NCI-H128 (cell line): ENCODE data around the gene RTEL1.
"Not testable (repeated sequence)": the region's sequence is repeated elsewhere in the genome, so short reads cannot be mapped to it uniquely, and the experiment has no call there.

Experiments used
- DNase-seq: peaks from one replicate; lab custom pipeline; 2025; ENCODE audit not compliant: unreplicated experiment; lab: John Stamatoyannopoulos, UW

RTEL1 gene

DNA sequence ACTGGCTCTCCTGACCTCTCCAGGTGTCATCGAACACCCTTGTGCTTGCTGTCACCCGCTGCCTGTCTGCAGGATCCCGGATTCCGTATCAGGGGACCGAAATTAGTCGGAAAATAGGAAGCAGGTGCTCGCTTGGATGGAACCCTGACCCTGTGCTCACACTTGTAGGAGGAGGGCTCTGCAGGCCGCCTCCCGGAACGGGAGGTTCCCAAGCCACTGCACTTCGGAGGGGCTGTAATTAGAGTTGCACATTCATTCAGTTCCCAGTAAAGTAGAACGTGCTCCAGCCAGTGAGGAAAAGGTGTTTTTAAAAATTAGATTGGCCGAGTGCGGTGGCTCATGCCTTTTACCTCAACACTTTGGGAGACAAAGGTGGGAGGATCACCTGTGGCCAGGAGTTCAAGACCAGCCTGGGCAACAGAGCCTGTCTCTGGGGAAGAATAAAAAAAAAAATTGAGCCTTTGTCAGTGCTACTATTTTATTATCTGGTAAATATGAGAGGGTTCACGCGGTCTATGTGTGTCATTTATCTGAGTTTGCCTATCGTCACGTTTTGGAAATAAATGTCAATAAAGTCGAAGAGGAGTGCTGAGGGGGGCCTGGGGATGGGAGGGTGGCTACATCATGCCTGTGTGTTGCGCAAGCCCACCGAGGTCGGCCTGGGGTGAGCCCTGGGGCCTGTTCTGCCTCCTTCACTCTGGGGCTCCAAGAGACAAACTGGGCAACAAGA lies 29.7 kb upstream of the RTEL1 start:
- DNase-seq: peak; percentile 60

DNA sequence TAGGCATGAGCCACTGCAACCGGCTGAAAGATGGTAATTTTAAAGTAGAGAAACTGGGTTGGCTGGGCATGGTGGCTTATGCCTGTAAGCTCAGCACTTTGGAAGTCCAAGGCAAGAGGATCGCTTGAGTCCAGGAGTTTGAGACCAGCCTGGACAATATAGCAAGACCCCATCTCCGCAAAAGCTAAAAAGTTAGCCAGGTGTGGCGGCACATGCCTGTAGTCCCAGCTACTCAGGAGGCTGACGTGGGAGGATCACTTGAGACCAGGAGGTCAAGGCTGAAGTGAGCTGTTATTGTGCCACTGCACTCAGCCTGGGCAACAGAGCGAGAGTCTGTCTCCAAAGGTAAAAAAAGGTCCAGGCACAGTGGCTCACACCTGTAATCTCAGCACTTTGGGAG lies 27.2 kb upstream of the RTEL1 start:
- DNase-seq: not testable (repeated sequence)

DNA sequence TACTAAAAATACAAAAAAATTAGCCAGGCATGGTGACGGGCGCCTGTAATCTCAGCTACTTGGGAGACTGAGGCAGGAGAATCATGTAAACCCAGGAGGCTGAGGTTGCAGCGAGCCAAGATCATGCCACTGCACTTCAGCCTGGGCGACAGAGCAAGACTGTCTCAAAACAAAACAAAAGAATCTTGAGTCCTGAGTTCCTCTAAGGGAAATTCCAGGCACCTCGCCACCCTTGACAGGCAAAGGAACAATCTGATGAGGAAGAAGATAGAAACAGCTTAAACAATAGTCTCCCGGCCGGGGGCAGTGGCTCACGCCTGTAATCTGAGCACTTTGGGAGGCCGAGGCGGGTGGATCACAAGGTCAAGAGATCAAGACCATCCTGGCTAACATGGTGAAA lies 26.7 kb upstream of the RTEL1 start:
- DNase-seq: not testable (repeated sequence)

DNA sequence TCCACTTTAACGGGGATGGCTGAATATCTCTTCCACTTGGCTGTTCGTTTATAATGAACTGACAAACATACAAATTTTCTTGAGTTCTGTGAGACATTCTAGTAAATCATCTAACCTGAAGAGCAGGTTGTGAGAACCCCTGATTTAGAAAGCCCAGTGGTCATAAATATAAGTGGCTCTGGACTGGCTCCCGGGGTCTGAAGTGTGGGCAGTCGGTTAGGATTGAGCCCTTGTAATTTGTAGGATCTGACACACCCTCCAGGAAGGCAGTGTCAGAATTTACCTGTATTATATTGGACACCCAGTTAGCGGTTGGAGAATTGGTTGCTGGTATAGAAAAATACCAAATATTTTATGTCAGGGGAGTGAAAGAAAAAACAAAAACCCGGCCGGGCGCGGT lies 24.4 kb upstream of the RTEL1 start:
- no peak for DNase-seq

DNA sequence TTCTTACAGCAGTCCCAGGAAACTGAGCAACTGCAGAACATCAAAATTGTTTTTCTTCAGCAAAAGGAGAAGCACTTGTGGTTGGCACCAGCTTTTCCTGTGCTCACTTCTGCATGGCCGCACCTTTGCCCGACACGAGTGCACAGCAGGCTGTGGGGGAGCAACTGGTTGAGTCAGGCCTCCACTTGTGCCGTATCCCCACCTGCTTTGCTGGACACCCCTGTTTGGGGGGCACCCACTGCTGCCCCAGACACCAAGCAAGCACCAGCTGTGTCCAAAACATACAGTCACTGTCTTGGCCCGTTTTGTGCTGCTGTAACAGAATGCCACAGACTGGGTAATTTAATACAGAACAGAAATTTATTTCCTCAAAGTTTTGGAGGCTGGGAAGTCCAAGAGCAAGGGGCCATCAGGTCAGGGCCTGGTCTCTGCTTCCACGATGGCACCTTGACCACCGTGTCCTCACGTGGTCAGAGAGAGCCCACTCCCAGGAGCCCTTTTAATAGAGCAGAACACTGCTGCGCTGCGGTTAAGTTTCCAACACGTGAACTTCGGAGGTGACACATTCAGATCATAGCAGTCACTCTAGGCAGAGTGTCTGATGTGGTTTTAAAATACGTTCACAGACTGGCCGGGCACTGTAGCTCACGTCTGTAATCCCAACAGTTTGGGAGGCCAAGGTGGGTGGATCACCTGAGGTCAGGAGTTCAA lies 22.5 kb upstream of the RTEL1 start:
- DNase-seq: no peak

DNA sequence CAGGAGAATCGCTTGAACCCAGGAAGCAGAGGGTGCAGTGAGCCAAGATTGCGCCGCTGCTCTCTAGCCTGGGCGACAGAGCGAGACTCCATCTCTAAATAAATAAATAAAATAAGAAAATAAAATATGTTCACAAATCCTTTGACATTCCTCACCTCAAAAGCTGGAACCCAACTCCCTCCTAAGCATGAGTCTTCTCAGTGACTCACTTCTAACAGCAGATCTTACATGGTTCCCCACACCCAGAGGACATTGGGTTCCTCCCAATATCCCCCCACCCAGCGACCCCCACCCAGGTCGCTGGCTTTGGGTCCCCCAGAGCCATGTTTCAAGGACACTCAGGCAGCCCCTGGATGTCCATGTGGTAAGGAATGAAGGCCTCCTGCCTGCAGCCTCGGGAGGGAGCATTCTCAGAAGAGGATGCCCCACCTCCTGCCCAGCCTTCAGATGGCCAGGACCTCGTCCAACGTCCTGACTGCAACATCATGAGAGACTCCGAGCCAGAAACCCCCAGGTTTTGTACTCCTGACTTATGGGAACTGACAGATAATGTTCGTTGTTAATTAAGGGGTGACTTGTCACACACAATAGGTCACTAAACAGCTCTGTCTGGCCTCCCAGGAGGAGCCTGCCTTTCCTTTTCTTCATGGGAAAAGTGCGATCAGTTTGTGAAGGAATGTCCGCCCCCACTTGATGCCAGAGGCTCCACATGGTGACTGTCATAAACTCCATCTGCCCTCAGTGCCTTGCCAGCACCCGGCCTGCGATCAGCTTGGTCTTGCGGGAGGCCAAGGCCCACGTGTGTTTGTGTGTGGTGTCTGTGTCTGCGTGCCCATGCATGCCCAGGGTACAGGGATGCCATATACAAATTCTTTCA lies 21.1 kb upstream of the RTEL1 start:
- no peak for DNase-seq

DNA sequence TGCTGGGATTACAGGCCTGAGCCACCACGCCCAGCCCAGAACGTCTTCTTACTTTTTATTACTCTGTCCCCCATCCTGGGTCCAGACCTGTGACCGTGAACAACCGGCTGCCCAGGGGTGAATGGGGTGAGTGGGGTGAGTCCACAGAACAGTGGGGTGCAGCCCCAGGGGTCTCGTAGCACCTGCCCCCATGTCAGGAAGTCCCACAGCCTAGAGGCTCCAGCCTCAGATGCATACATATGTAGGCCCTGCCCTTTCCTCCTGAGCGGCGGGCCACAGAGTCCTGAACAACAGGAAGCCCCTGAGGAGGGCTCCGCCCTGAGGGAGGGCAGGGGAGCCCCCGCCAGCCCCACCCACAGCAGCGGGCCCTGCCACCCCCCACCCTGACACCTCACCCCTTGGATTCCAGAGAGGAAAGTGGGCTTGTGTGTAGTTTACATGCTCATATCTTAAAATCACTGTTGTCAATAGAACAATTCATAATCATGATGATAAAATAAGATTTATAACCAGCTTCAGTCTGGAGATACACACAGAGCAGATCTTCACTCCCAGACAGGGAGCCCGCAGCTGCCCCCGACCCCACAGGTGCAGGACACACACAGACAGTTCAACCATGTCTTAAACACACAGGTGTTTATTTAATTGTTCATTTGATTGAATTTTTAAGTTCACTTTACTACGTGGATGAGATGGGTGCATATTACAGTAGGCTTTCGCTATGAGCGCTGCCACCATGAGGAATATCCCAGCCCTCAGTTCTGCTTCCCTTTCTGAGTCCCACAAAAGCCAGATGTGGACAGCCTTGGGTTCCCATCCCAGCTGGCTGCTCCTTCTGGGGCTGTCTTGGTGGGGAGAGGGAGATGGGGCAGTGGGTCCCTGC lies 18.8 kb upstream of the RTEL1 start:
- DNase-seq: no peak

DNA sequence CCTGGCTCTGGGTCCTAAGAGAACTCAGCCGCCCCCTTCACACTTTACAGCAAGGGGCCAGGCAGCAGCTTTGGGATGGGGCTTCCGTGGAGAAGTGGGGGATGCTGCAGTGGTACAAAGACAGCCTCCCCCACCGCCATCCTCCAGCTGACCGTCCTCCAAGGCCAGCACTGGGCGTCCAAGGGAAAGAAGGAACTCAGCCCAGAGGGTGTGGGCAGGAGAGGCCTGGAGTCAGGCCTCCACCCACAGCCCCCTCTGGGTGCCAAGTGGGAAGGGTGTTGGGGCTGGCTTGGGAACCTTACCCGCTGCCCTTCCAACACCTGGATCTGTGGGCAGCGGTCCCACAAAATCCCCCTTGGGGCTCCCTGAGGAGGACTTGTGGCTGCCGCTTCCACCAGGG lies 18.0 kb upstream of the RTEL1 start:
- DNase-seq: no peak

DNA sequence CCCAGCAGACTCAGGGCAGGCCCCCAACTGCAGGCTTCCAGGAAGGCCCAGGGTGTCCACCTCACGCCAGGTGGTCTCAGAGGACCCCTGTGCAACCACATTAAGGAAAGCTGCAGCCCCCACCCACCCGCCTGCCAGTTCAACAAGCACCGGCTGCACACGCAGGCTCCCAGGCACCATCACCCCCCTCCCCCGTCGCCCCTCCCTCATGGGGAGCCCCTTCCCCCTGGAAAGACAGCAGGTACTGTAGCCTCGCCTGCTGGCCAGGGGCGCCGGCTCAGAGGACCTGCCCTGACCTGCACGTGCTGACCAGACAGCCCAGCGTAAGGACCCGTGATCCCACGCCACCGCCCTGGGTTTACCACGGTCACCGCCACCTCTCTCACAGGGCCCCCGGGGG lies 17.4 kb upstream of the RTEL1 start:
- DNase-seq: not testable (repeated sequence)

DNA sequence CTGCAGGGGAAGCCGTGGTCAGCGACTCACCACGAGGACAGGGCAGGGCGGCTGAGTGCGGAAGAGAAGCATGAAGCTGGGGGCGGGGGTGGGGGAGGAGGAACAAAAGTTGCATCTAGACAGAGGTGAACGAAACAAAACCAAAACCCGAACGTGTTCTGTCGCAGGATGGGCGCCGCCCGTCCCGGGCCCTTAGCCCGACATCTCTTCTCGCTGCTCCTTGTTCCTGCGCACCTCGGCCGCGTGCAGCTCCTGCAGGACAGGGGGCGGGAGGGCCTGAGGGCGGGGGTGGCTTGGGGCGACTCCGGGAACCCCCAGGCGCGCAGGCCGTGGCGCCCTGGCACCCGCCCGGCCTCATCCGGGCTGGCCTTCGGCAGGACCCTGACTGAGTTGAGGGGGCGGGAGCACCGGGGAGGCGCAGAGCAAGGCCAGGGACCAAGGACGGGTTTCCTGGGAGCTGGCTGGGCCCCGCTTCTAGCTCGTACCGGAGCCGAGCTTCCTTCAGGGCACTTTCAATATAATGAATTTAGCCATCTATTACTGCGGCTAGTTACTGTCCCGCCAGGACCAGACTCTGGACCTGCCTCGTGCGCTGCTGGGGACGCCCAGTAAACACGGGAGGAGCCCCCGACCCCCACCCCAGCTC lies 16.8 kb upstream of the RTEL1 start:
- no peak for DNase-seq

DNA sequence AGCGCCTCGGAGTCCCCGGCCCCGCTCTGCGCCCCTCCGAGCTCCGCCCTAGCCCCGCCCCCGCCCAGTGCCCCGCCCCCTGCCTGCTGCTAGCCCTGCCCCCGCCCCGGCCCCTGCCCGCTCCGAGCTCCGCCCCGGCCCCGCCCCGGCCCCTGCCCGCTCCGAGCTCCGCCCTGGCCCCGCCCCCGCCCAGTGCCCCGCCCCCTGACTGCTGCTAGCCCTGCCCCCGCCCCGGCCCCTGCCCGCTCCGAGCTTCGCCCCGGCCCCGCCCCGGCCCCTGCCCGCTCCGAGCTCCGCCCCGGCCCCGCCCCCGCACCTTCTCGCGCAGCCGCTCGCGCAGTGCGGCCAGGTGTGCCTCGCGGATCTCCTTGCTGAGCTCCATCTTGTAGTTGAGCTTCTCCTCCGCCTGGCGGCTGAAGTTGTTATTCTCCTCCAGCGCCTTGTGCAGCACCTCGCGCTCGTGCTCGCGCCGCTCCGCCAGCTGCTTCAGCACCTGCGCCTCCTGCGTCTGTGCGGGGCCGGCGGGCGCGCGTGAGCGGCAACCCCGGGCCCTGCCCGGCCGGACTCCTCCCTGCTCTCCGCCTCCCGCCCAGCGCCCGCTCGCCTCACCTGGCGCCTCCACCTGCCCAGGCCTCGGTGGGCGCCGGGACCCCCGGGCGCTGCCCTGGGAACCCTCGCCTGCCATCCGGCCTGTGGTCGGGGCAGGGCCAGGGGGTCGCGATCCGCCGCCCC lies 16.2 kb upstream of the RTEL1 start:
- peak; percentile 86 for DNase-seq

DNA sequence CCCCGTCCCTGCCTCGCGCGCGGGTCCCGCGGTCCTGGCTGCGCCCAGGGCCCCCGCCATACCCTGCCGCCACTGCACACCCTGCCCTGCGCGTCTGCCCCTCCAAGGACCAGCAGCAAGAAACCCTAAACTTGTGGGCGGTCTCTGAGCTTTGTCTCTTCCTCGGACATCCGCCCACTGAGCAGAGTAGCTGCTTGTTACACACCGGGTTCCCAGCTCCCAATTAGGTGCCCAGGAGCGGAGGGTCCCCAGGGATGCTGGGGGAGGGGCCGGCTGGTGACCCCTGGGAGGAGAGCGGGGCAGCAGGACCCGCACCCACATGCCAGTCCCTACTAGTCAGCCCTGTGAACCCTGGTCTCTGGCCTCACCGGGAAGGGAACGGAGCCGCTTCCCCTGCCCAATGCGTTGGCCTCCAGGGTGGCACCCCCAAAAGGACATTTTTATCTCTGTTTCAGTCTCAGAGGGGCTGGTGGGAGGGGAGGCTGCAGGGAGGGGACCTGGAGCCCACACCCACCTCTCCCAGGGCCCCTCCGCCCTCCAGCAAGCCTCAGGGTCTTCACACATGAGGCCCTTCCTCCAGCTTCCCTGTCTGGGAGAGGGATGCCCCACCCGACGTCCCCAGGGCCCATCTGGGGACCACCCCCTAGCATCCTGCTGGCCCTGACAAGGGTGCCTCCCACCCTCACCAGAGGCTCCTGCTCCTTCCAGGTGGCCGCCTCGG lies 15.4 kb upstream of the RTEL1 start:
- DNase-seq: no peak

DNA sequence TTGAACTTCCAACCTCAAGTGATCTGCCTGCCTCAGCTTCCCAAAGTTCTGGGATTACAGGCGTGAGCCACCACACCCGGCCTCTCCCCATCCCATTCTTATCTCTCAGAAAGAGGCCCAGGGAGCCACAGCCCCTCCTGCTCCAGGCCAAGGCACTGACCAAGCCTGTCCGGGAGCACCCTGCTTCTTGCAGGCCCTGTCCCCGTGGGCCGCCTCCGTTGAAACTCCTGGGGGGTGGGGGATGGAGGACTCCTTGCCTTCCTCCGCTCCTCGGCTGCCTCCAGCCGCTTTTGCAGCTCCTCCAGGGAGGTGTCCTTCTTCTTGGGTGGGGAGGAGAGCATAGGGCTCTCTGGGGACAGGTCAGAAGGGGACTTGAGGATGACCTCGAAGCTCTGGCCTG lies 14.6 kb upstream of the RTEL1 start:
- DNase-seq: no peak

DNA sequence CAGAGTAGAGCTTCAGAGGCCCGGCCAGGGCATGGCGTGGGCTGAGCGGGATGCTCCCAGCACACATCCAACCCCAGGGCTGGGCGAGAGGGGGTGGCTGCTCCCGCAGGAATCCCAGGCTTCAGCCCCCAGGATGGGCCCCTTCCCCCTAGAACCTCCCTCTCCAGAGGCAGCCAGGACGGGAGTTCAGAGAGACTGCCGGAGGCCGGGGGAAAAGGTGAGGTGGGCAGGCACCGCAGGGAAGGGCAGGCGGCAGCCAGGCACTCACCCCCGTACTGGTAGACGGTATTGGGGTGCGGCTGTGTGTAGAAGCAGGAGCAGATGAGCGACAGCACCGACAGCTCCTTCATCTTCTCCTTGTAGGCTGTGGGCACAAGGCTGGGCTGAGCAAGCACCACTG lies 14.2 kb upstream of the RTEL1 start:
- no peak for DNase-seq

DNA sequence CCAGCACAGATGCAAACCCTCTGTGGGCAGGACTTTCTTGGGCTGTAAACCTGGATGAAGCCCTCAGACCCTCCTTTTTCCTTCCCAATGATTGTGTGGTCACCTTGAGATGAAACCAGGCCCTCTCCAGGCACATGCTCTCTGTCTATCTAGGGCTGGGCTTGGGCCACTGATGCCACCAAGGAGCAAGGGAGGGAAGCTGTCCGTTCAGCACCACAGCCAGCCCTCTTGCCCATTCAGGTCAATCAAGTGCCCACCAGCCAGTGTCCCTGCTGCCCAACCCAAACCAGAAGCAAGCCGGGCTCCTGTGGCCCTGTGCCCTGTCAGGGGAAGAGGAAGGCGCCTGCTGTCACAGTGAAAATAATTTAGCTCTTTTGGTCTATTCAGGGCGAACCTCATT lies 12.9 kb upstream of the RTEL1 start:
- DNase-seq: no peak

DNA sequence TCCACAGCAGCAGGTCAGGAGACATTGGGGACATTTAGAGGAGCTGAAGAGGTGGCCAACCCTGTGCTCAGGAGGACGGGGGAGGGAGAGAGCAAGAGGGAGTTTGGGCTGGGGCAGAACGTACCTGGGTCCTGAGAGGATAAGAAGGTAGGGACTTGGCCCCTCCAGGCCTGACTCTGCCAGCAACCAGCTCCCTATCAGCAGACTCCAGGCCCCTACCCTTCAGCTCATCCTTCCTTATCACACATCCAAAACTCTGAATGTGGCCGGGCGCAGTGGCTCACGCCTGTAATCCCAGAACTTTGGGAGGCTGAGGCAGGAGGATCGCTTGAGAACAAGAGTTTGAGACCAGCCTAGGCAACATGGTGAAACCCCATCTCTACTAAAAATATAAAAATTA lies 9.9 kb upstream of the RTEL1 start:
- DNase-seq: no peak

DNA sequence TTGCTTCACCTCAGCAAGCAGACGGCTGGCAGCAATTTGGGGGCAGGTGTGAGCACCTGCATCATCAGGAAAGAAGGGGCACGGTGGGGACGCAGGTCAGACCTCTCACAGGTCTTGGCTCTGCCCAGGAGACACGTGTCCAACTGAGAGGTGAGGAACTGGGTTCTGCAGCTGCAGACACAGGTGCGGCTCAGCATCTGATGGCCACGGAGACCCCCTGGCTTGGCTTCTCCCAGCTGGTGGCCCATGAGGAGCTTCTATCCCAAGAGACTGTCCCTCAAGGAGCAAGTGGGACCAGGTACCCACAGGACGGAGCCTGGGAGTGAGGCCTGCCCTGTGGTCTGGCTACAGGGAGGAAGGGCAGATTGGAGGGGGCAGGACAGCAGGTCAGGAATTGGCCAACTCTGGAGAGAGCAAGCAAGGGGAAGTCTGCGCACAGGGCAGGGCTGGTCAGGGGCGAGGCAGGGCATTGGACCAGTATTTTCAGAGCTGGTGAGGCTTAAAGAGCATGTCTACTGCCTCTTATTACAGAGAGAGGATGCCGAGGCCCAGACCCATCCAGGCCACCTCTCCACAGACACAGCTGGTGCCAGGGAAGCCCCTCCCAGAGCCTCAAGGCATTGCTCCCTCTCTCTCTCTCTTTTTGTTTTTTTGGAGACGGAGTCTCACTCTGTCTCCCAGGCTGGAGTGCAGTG lies 9.1 kb upstream of the RTEL1 start:
- no peak for DNase-seq

DNA sequence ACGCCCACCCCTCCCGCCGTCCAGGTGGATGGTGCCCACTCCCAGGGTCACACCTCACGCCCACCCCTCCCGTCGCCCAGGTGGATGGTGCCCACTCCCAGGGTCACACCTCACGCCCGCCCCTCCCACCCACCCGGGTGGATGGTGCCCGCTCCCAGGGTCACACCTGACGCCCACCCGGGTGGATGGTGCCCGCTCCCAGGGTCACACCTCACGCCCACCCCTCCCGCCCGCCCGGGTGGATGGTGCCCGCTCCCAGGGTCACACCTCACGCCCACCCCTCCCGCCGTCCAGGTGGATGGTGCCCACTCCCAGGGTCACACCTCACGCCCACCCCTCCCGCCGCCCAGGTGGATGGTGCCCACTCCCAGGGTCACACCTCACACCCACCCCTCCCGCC lies 7.6 kb upstream of the RTEL1 start:
- not testable (repeated sequence) for DNase-seq

DNA sequence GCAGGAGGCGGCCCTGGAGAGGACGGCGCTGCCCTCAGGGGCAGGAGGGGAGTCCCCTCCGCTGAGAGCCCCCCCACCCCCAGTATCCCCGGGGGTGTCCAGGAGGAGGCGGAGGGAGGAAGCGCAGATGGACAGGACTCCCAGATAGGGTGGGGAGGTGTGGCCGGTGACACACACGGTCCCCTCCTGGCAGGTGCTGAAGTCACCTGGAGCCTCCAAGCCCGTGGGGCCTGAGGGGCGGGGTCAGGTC lies 6.2 kb upstream of the RTEL1 start:
- no peak for DNase-seq
